ENCODE data around the gene ZNF687.

GRCh38 chr1:151281225-151281968 lies 702 bp upstream of the ZNF687 start:
- TF ChIP-seq EZH2phosphoT487 (IDR thresholded peaks at IDR 0.05; ENCODE audit: low read depth): no peak
- TF ChIP-seq CTCF (IDR thresholded peaks at IDR 0.05; ENCODE audit: low read depth, low read length): no peak

All from OCI-LY3 (cell line).